NCI-H82 treated with DMSO at 0.1 percent for 48 hours (cell line): ENCODE measurements around the gene CHCHD10.
A peak's percentile ranks its signal among the peaks of the same experiment; 100 is the strongest.

Experiments used
- DNase-seq: peaks from one replicate; lab custom pipeline; 2025; ENCODE audit not compliant: unreplicated experiment; lab: John Stamatoyannopoulos, UW

Gene CHCHD10

GRCh38 chr22:23767673-23768548 is at the start of gene CHCHD10:
CHCHD10 (minus strand) TSS chr22:23767972; CDS start chr22:23767874, 98 bp downstream.
- DNase-seq = peak; percentile 34

GRCh38 chr22:23817146-23817545 is 49.4 kb upstream of the CHCHD10 start:
- no peak for DNase-seq

GRCh38 chr22:23816156-23816976 is 48.6 kb upstream of the CHCHD10 start:
- peak; percentile 15 for DNase-seq

GRCh38 chr22:23815541-23816155 is 47.9 kb upstream of the CHCHD10 start:
- no peak for DNase-seq

- no peak for DNase-seq
These were observed 44.6 kb upstream of the CHCHD10 start for GRCh38 chr22:23812378-23812777.

GRCh38 chr22:23806837-23807236 is 39.1 kb upstream of the CHCHD10 start:
- DNase-seq = no peak

- DNase-seq = no peak
These were observed 37.1 kb upstream of the CHCHD10 start for GRCh38 chr22:23804781-23805291.

GRCh38 chr22:23803001-23803819 is 35.4 kb upstream of the CHCHD10 start:
- DNase-seq = no peak

GRCh38 chr22:23801886-23802377 is 34.2 kb upstream of the CHCHD10 start:
- no peak for DNase-seq

GRCh38 chr22:23801238-23801821 is 33.6 kb upstream of the CHCHD10 start:
- no peak for DNase-seq

GRCh38 chr22:23800297-23801237 is 32.8 kb upstream of the CHCHD10 start:
- no peak for DNase-seq

- no peak for DNase-seq
These were observed 28.7 kb upstream of the CHCHD10 start for GRCh38 chr22:23796461-23796860.

- DNase-seq = no peak
These were observed 25.6 kb upstream of the CHCHD10 start for GRCh38 chr22:23793326-23793725.

GRCh38 chr22:23791738-23792645 is 24.2 kb upstream of the CHCHD10 start:
- DNase-seq = no peak

GRCh38 chr22:23790819-23791737 is 23.3 kb upstream of the CHCHD10 start:
- no peak for DNase-seq

- DNase-seq = no peak
These were observed 21.9 kb upstream of the CHCHD10 start for GRCh38 chr22:23789638-23790037.

- DNase-seq = no peak
These were observed 21.3 kb upstream of the CHCHD10 start for GRCh38 chr22:23789121-23789520.
